GM08714 (cell line): Measurements from ENCODE around the gene MYBPC3.

Experiments used
- H3K4me3 ChIP-seq: fragments of 200-500 bp; sonication (Bioruptor generic); 2 replicates; pipeline ENCODE4 v1.5.1; 2014; ENCODE audit warnings: mild to moderate bottlenecking, low read length, inconsistent platforms
- ZNF274 ChIP-seq: IDR thresholded peaks from 2 replicates; pipeline ENCODE4 v1.6.1; 2012; ENCODE audit warnings: mild to moderate bottlenecking, low read depth, low read length

MYBPC3 gene

GRCh38 chr11:47352556-47352955 lies at the start of gene MYBPC3:
Gene MYBPC3 (minus strand): TSS chr11:47352702. CDS start chr11:47352647, 55 bp downstream.
- TF ChIP-seq ZNF274 = no peak

GRCh38 chr11:47400768-47401279 lies 48.3 kb upstream of the MYBPC3 start:
- TF ChIP-seq ZNF274 = no peak
- peak overlapping the region; percentile 41; the same call in 1 of the 2 replicates for H3K4me3 ChIP-seq

More at GRCh38 chr11:47352556-47352955, at the start of gene MYBPC3:
- H3K4me3 ChIP-seq = no peak within 1 kb of the TSS

- H3K4me3 ChIP-seq = peak overlapping the region; percentile 66; the same call in 1 of the 2 replicates
- TF ChIP-seq ZNF274 = no peak
These were observed 47.6 kb upstream of the MYBPC3 start for GRCh38 chr11:47399860-47400767.

- no peak for TF ChIP-seq ZNF274
These were observed 46.0 kb upstream of the MYBPC3 start for GRCh38 chr11:47398551-47398950.

GRCh38 chr11:47398011-47398410 lies 45.5 kb upstream of the MYBPC3 start:
- no peak overlapping the region for H3K4me3 ChIP-seq
- TF ChIP-seq ZNF274 = no peak

More at GRCh38 chr11:47398551-47398950, 46.0 kb upstream of the MYBPC3 start:
- H3K4me3 ChIP-seq = no peak overlapping the region

- TF ChIP-seq ZNF274 = no peak
- H3K4me3 ChIP-seq = no peak overlapping the region
These were observed 43.5 kb upstream of the MYBPC3 start for GRCh38 chr11:47396049-47396320.

- no peak for TF ChIP-seq ZNF274
- no peak overlapping the region for H3K4me3 ChIP-seq
These were observed 42.9 kb upstream of the MYBPC3 start for GRCh38 chr11:47395223-47396048.

- no peak overlapping the region; the same call in 1 of the 2 replicates for H3K4me3 ChIP-seq
- TF ChIP-seq ZNF274 = no peak
These were observed 42.1 kb upstream of the MYBPC3 start for GRCh38 chr11:47394322-47395222.

- no peak overlapping the region for H3K4me3 ChIP-seq
- no peak for TF ChIP-seq ZNF274
These were observed 41.5 kb upstream of the MYBPC3 start for GRCh38 chr11:47394050-47394321.

- no peak for TF ChIP-seq ZNF274
- H3K4me3 ChIP-seq = no peak overlapping the region
These were observed 40.9 kb upstream of the MYBPC3 start for GRCh38 chr11:47393163-47394049.

GRCh38 chr11:47392546-47393162 lies 40.2 kb upstream of the MYBPC3 start:
- H3K4me3 ChIP-seq = no peak overlapping the region
- no peak for TF ChIP-seq ZNF274

- TF ChIP-seq ZNF274 = no peak
- no peak overlapping the region for H3K4me3 ChIP-seq
These were observed 39.4 kb upstream of the MYBPC3 start for GRCh38 chr11:47391711-47392432.

GRCh38 chr11:47391077-47391583 lies 38.6 kb upstream of the MYBPC3 start:
- TF ChIP-seq ZNF274 = no peak
- H3K4me3 ChIP-seq = no peak overlapping the region
